Endodermal cell (in vitro differentiated cells): ENCODE results near the gene PRTG. TPM values are rescaled to one million over a fixed set of nuclear protein-coding genes. Genes with fewer than 3 reads are reported as not detected.
A peak's percentile ranks its signal among the peaks of the same experiment; 100 is the strongest.

ENCODE experiments used
- DNase-seq: peaks from one replicate; pipeline ENCODE4 v3.0.0-alpha.2; 2017
- H3K27ac ChIP-seq: 2 replicates; pipeline ENCODE4 v1.5.1; 2013; ENCODE audit warnings: mild to moderate bottlenecking, low read depth, low read length, moderate library complexity
- H3K27me3 ChIP-seq: 2 replicates; pipeline ENCODE4 v1.6.1; 2013; ENCODE audit warnings: mild to moderate bottlenecking, low read length, moderate library complexity; ENCODE audit not compliant: insufficient read depth, control insufficient read depth, poor library complexity, severe bottlenecking
- H3K36me3 ChIP-seq: 2 replicates; pipeline ENCODE4 v1.7.0; 2013; ENCODE audit warnings: mild to moderate bottlenecking, low read length, moderate library complexity; ENCODE audit not compliant: control insufficient read depth, insufficient read depth
- H3K4me1 ChIP-seq: one replicate; pipeline ENCODE4 v1.7.0; 2013; ENCODE audit warnings: low read length; ENCODE audit not compliant: control insufficient read depth, insufficient read depth
- H3K4me3 ChIP-seq: 2 replicates; pipeline ENCODE4 v1.5.1; 2013; ENCODE audit warnings: mild to moderate bottlenecking, low read length, moderate library complexity
- H3K9ac ChIP-seq: 2 replicates; pipeline ENCODE4 v1.6.1; 2013; ENCODE audit warnings: mild to moderate bottlenecking, low read length, moderate library complexity; ENCODE audit not compliant: poor library complexity, severe bottlenecking; ENCODE audit errors: extremely low read depth
- H3K9me3 ChIP-seq: 2 replicates; pipeline ENCODE4 v1.6.1; 2013; ENCODE audit warnings: mild to moderate bottlenecking, low read length, moderate library complexity; ENCODE audit not compliant: control insufficient read depth
- H3K27ac Mint-ChIP-seq: 2 replicates; pipeline ENCODE4 v1.8.0; 2020; ENCODE audit warnings: mixed read lengths
- H3K27me3 Mint-ChIP-seq: 2 replicates; pipeline ENCODE4 v1.8.0; 2021; ENCODE audit warnings: mild to moderate bottlenecking, mixed read lengths; ENCODE audit not compliant: insufficient read depth
- H3K36me3 Mint-ChIP-seq: 2 replicates; pipeline ENCODE4 v1.8.0; 2020; ENCODE audit warnings: low read depth, mixed read lengths
- H3K4me1 Mint-ChIP-seq: 2 replicates; pipeline ENCODE4 v1.8.0; 2020; ENCODE audit warnings: mixed read lengths
- H3K4me3 Mint-ChIP-seq: 2 replicates; pipeline ENCODE4 v1.8.0; 2020; ENCODE audit warnings: mild to moderate bottlenecking, moderate library complexity, mixed read lengths
- H3K9me3 Mint-ChIP-seq: 2 replicates; pipeline ENCODE4 v1.8.0; 2020; ENCODE audit warnings: mild to moderate bottlenecking, mixed read lengths
- CTCF ChIP-seq: fragments of 200-600 bp; sonication (generic); conservative IDR thresholded peaks from 2 replicates; pipeline ENCODE4 v1.5.0; 2021; ENCODE audit warnings: antibody characterized with exemption, mild to moderate bottlenecking
- WGBS, 2 experiments: methylation state at CpG; one replicate each; pipeline versions ENCODE4 v1.1.5 to v1.1.7; 2013; ENCODE audit warnings: missing lambda C conversion rate in 2 of 2, mixed read lengths in 1 of 2; ENCODE audit not compliant: insufficient coverage in 1 of 2, insufficient read length in 1 of 2; 5-methylcytosine and 5-hydroxymethylcytosine counted together
- total RNA-seq, 2 donors: library from RNA; stranded (reverse); fragmentation: NEBNext Ultra II Directional in 1 of 2; extraction: Animal tissue kit (Norgen Biotek cat#: 25700) in 1 of 2; gene quantifications; 2 replicates in 1 of 2; 3 replicates in 1 of 2; pipeline ENCODE4 v1.2.1, GENCODE V29; 2021

PRTG gene
- total RNA-seq, 2 donors from 2014 or later = 32.6 to 51.5 TPM

- Mint-ChIP-seq H3K4me3 (no peak overlapping the region), H3K9me3 (peaks cover 14% of the 10 kb centered on the region), H3K27ac (no peak overlapping the region), H3K36me3 (peaks cover 6% of the 10 kb centered on the region), H3K4me1 (peaks cover 14% of the 10 kb centered on the region), H3K27me3 (peaks cover 90% of the 10 kb centered on the region)
- H3K36me3 ChIP-seq = no peaks in the 10 kb centered on the region
- H3K27ac ChIP-seq = peak overlapping the region; percentile 62
- TF ChIP-seq CTCF = no peak
- DNase-seq = peak; percentile 70
- H3K4me3 ChIP-seq = no peak overlapping the region
- peaks cover 11% of the 10 kb centered on the region for H3K9me3 ChIP-seq
- WGBS, 2 experiments = 5% methylated on average over 5 to 6 of the region's 6 CpGs
- peaks cover 74% of the 10 kb centered on the region for H3K27me3 ChIP-seq
- no peak overlapping the region for H3K9ac ChIP-seq
- no peaks in the 10 kb centered on the region for H3K4me1 ChIP-seq
Observed at GRCh38 chr15:55715355-55716076, 27.4 kb downstream of the PRTG start.

GRCh38 chr15:55714064-55714463 lies 28.9 kb downstream of the PRTG start:
- H3K4me1 ChIP-seq = no peaks in the 10 kb centered on the region
- H3K27ac ChIP-seq = no peak overlapping the region
- peaks cover 14% of the 10 kb centered on the region for H3K9me3 ChIP-seq
- H3K9me3 Mint-ChIP-seq = peaks cover 16% of the 10 kb centered on the region
- H3K4me3 ChIP-seq = no peak overlapping the region
- H3K4me1 Mint-ChIP-seq = peaks cover 14% of the 10 kb centered on the region
- H3K36me3 ChIP-seq = peaks cover 3% of the 10 kb centered on the region
- no peak for TF ChIP-seq CTCF
- no peak overlapping the region for H3K4me3 Mint-ChIP-seq
- no peak for DNase-seq
- peaks cover 87% of the 10 kb centered on the region for H3K27me3 Mint-ChIP-seq
- H3K27me3 ChIP-seq = peaks cover 81% of the 10 kb centered on the region
- no peak overlapping the region for H3K27ac Mint-ChIP-seq
- H3K9ac ChIP-seq = no peak overlapping the region
- peaks cover 4% of the 10 kb centered on the region for H3K36me3 Mint-ChIP-seq
- WGBS, 2 experiments = 57% methylated on average over 2 of the region's 2 CpGs; no CpG with 5 or more reads in 1 of the 2 experiments

GRCh38 chr15:55712363-55712762 lies 30.6 kb downstream of the PRTG start:
- H3K4me1 Mint-ChIP-seq = peaks cover 14% of the 10 kb centered on the region
- peaks cover 3% of the 10 kb centered on the region for H3K36me3 ChIP-seq
- peaks cover 5% of the 10 kb centered on the region for H3K9me3 ChIP-seq
- H3K36me3 Mint-ChIP-seq = no peaks in the 10 kb centered on the region
- no peaks in the 10 kb centered on the region for H3K4me1 ChIP-seq
- no peak overlapping the region for H3K27ac Mint-ChIP-seq
- no peak for TF ChIP-seq CTCF
- no peak overlapping the region for H3K4me3 Mint-ChIP-seq
- H3K9me3 Mint-ChIP-seq = peaks cover 4% of the 10 kb centered on the region
- peaks cover 85% of the 10 kb centered on the region for H3K27me3 Mint-ChIP-seq
- H3K9ac ChIP-seq = no peak overlapping the region
- DNase-seq = no peak
- H3K4me3 ChIP-seq = no peak overlapping the region
- peaks cover 79% of the 10 kb centered on the region for H3K27me3 ChIP-seq
- WGBS, 2 experiments = 95 to 100% methylated on average over 1 to 2 of the region's 2 CpGs
- H3K27ac ChIP-seq = peak overlapping the region; percentile 51
